SJSA1 (cell line): ENCODE data around the gene SHOC2. TPM values are rescaled to one million over a fixed set of nuclear protein-coding genes. Genes with fewer than 3 reads are reported as not detected.

Experiments
- DNase-seq, 2 experiments: peaks; one replicate each; pipeline ENCODE4 v3.0.0-alpha.2; 2015 to 2020; ENCODE audit warnings: low spot score in 2 of 2, low read depth in 1 of 2
- H3K27ac ChIP-seq: fragments of 250-450 bp; sonication (Bioruptor Pico); 2 replicates; pipeline ENCODE4 v1.5.1; 2020; ENCODE audit warnings: mild to moderate bottlenecking, moderate library complexity
- H3K27me3 ChIP-seq: fragments of 250-450 bp; sonication (Bioruptor Pico); replicated peaks from 2 replicates; pipeline ENCODE4 v1.5.1; 2020; ENCODE audit warnings: mild to moderate bottlenecking, moderate library complexity
- H3K36me3 ChIP-seq: fragments of 250-450 bp; sonication (Bioruptor Pico); 2 replicates; pipeline ENCODE4 v1.5.1; 2020; ENCODE audit warnings: mild to moderate bottlenecking
- H3K4me1 ChIP-seq: fragments of 250-450 bp; sonication (Bioruptor Pico); replicated peaks from 2 replicates; pipeline ENCODE4 v1.6.1; 2021; ENCODE audit warnings: mild to moderate bottlenecking
- H3K4me3 ChIP-seq: fragments of 250-450 bp; sonication (Bioruptor Pico); 2 replicates; pipeline ENCODE4 v1.5.1; 2020; ENCODE audit warnings: mild to moderate bottlenecking
- H3K9me3 ChIP-seq: fragments of 250-450 bp; sonication (Bioruptor Pico); replicated peaks from 2 replicates; pipeline ENCODE4 v1.5.1; 2020; ENCODE audit warnings: mild to moderate bottlenecking
- total RNA-seq: library from RNA; depleted of rRNA; stranded (reverse); fragments of >200 nt; shearing (Covaris generic); gene quantifications from 2 replicates; pipeline ENCODE4 v1.2.3, GENCODE V29; 2014; rRNA removed

Gene SHOC2
- total RNA-seq, 1 experiment from 2014 or later = 51.5 TPM

DNA sequence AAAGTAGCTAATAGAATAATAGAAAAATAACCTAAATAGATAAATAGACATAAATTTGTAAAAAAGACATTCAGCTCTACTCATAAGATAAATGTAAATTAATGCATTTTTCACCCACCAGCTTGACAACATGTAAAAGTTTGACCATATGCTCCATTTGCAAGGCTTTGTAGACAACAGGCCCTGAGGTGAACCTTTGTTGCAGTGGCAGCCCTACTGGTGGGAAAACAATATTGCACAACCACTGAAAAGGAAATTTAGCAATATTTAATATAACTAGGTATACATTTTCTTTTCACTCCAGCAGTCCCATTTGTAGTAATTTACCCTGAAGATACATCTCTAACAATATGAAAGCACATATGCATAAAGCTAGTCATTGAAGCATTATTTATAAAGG is 118.5 kb downstream of the SHOC2 start:
- Histone ChIP-seq H3K27me3 (no peaks in the 10 kb centered on the region), H3K4me3 (no peak overlapping the region), H3K27ac (no peak overlapping the region), H3K4me1 (peaks cover 20% of the 10 kb centered on the region), H3K36me3 (no peaks in the 10 kb centered on the region), H3K9me3 (0 out of 2 replicates have a peak, but pooled peaks cover 2% of the 10 kb centered on the region)
- no peak for DNase-seq

DNA sequence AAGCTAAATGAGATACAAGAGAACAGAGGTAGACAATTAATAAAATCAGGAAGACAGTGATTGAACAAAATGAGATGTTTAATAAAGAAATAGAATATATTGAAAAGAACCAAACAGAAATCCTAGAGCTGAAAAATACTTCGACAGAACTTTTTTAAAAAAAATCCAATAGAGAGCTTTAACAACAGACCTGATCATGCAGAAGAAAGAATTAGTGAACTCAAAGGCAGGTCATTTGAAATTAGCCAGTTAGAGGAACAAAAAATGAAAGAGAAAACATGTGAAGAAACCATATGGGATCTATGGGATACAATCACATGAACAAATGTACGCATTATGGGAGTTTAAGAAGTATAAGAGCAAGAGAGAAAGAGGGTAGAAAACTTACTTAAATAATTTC is 120.1 kb downstream of the SHOC2 start:
- no peak for DNase-seq
- Histone ChIP-seq H3K4me3 (no peak overlapping the region), H3K36me3 (no peaks in the 10 kb centered on the region), H3K9me3 (0 out of 2 replicates have a peak, but pooled peaks cover 2% of the 10 kb centered on the region), H3K27me3 (no peaks in the 10 kb centered on the region), H3K4me1 (peaks cover 15% of the 10 kb centered on the region), H3K27ac (no peak overlapping the region)

DNA sequence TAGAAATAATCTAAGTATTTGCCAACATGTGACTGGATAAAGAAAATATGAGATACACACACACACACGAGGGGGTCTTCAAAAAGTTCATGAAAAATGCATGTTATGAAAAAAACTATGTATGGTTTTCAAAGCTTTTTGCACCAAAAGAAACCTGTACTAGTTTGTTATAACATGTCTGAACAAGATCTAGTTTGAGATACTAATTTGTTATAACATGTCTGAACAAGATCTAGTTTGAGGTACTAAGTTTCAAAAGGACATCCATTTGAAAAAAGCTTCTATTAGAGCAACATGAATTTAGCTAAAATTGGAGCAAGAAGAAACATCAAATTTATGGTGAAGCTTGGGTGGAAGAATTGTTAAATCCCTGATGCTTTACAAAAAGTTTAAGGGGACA is 137.6 kb downstream of the SHOC2 start:
- DNase-seq = no peak
- Histone ChIP-seq H3K36me3 (no peaks in the 10 kb centered on the region), H3K27me3 (peaks cover 3% of the 10 kb centered on the region; the same call in 1 of the 2 replicates), H3K4me1 (no peaks in the 10 kb centered on the region), H3K9me3 (no peaks in the 10 kb centered on the region; the same call in 1 of the 2 replicates), H3K4me3 (no peak overlapping the region), H3K27ac (no peak overlapping the region)

Other genes with a start within 250 kb of the SHOC2 start
- 16.0 and 21.0 TPM in 2 replicates for gene PDCD4, start 47.7 kb upstream of the SHOC2 start, total RNA-seq
- 33.6 and 44.5 TPM in 2 replicates for gene BBIP1, start 424 bp upstream of the SHOC2 start, total RNA-seq
- gene ADRA2A, start 157.4 kb downstream of the SHOC2 start, total RNA-seq = 0.53 and 0.68 TPM in 2 replicates